IPS-18a (cell line): ENCODE data around the gene AGAP3.
A peak's percentile ranks its signal among the peaks of the same experiment; 100 is the strongest.

Experiments used
- H3K27ac ChIP-seq: one replicate; pipeline ENCODE4 v1.5.1; 2013; ENCODE audit warnings: low read length
- H3K27me3 ChIP-seq: one replicate; pipeline ENCODE4 v1.6.1; 2013; ENCODE audit warnings: mild to moderate bottlenecking, low read length; ENCODE audit not compliant: control insufficient read depth, insufficient read depth
- H3K36me3 ChIP-seq: one replicate; pipeline ENCODE4 v1.6.1; 2013; ENCODE audit warnings: low read depth, low read length; ENCODE audit not compliant: control insufficient read depth
- H3K4me1 ChIP-seq: one replicate; pipeline ENCODE4 v1.6.1; 2013; ENCODE audit warnings: low read depth, low read length; ENCODE audit not compliant: control insufficient read depth
- H3K4me3 ChIP-seq: one replicate; pipeline ENCODE4 v1.5.1; 2013; ENCODE audit warnings: low read length
- H3K9ac ChIP-seq: one replicate; pipeline ENCODE4 v1.6.1; 2013; ENCODE audit warnings: mild to moderate bottlenecking, low read length, moderate library complexity
- H3K9me3 ChIP-seq: one replicate; pipeline ENCODE4 v1.6.1; 2013; ENCODE audit warnings: low read depth, low read length; ENCODE audit not compliant: control insufficient read depth

Gene AGAP3

DNA sequence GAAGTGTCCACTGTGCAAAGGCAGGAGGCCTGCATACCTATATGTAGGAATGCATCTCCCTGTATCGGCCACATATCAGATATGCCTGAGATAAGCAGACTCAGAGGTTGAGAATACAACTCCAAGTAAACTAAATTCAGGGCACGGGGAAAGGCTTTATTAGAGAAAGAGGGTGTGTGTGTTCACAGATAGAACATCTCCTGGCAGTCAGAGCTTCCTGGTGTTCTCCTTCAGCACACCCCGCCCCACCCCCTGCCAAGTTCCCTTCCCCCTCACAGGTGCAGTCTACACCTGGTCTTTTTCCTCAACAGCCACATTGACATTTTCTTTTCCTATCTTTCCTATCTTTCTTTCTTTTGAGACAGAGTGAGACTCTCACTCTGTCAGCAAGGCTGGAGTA lies 64.1 kb downstream of the AGAP3 start:
- Histone ChIP-seq H3K9me3 (no peaks in the 10 kb centered on the region), H3K9ac (no peak overlapping the region), H3K27me3 (peaks cover 26% of the 10 kb centered on the region), H3K4me3 (no peak overlapping the region), H3K36me3 (no peaks in the 10 kb centered on the region), H3K4me1 (no peaks in the 10 kb centered on the region), H3K27ac (no peak overlapping the region)

DNA sequence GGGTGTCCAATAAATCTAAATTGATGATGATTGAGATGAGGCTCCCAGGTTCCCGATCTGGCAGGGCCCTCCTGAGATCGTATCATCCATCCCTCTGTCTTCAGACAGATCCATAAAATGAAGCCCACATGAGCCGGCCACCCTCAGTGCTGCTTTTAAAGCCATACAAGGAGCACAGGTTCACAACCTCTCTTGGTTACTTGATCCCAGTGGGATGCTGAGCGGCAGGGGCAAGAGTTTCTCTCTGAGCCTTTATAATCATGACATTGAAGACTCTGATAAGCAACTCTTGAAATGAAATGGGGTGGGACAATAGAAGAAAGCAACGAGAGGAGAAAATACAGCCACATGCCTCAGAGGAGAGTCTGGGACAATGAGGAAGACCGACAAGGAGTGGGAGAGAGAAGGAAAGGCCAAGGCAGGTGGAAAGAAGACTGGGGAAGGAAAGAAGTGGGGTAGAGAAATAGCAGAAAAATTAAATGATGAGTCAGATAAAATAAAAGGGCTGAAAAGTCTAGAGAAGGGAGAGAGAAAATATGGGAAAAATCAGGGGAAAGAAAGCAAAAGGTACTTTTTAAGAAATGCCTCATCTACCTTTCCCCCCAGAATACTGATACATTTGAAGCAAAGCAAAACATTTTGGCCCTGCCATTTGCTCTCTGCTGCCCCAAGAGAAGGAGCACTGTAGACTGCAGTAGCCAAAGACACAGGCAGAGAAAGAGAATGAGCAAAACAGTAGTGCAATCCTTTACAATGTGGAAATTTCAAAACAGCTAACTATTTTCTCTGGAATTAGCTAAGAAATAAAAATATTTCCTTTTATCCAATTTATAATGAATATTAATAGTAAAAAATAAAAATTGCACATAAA lies 66.6 kb downstream of the AGAP3 start:
- no peaks in the 10 kb centered on the region for H3K36me3 ChIP-seq
- no peaks in the 10 kb centered on the region for H3K9me3 ChIP-seq
- no peak overlapping the region for H3K27ac ChIP-seq
- no peaks in the 10 kb centered on the region for H3K4me1 ChIP-seq
- H3K4me3 ChIP-seq, result no peak overlapping the region
- H3K27me3 ChIP-seq, result peaks cover 31% of the 10 kb centered on the region
- H3K9ac ChIP-seq, result no peak overlapping the region

DNA sequence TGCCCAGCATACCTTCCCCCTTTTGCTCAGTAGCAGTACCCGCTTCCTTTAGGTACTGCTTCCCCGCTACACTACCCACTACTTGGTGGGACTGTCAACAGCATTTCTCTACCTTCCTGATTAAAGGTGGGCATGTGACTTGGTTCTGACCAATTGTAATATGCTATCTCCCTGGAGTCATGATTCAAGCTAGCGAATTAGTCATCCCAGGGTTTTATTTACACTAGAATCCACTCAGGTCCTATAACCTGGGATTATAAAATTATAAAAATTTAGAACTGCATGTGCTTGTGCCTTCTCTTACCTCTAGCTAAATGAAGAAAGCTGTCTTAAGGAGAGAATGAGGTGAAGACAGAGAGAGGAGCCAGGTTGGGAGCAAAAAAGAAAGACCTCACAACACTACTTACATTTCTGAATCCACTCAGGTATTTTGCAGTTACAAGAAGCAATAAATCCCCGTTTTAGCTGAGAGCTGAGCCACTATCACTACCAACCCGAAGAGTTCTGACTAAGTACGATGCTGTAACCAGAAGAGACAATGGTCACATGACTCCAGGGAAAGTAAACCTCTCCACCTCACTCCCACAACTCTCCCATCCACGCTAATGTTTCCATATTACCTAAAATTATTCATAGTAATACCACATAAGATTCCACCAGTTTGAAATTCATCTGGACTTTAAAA lies 71.5 kb downstream of the AGAP3 start:
- Histone ChIP-seq H3K4me1 (no peaks in the 10 kb centered on the region), H3K9ac (no peak overlapping the region), H3K27ac (no peak overlapping the region), H3K27me3 (peaks cover 41% of the 10 kb centered on the region), H3K9me3 (no peaks in the 10 kb centered on the region), H3K36me3 (no peaks in the 10 kb centered on the region), H3K4me3 (no peak overlapping the region)

DNA sequence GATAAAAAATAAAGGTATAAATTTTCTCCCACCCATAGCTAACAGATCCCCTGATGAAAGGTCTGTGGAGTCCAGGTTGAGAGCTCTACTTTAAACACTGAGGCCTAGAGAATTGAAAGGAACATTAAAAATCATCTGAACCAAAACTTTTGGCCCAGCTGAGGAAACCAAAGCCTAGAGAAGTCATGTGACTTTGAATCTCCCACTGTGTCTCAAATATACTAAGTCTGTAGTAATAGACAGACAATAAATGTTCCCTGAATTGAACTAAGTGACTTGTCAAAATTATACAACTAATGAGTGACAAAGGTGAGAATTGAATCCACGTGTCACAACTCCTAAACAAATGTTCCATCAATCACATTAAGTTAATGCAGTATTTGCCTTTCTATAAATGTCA lies 75.5 kb downstream of the AGAP3 start:
- H3K9ac ChIP-seq, result no peak overlapping the region
- H3K9me3 ChIP-seq, result no peaks in the 10 kb centered on the region
- no peaks in the 10 kb centered on the region for H3K4me1 ChIP-seq
- H3K27me3 ChIP-seq, result peaks cover 75% of the 10 kb centered on the region
- no peak overlapping the region for H3K4me3 ChIP-seq
- H3K27ac ChIP-seq, result no peak overlapping the region
- no peaks in the 10 kb centered on the region for H3K36me3 ChIP-seq

- peaks cover 98% of the 10 kb centered on the region for H3K27me3 ChIP-seq
- H3K4me1 ChIP-seq, result no peaks in the 10 kb centered on the region
- H3K27ac ChIP-seq, result no peak overlapping the region
- H3K4me3 ChIP-seq, result peak overlapping the region; percentile 51
- no peaks in the 10 kb centered on the region for H3K9me3 ChIP-seq
- H3K36me3 ChIP-seq, result no peaks in the 10 kb centered on the region
- H3K9ac ChIP-seq, result no peak overlapping the region
Measured at GRCh38 chr7:151166629-151167196, 80.4 kb downstream of the AGAP3 start.

- H3K4me1 ChIP-seq, result no peaks in the 10 kb centered on the region
- H3K9ac ChIP-seq, result no peak within 1 kb of the TSS
- peaks cover 98% of the 10 kb centered on the region for H3K27me3 ChIP-seq
- no peaks in the 10 kb centered on the region for H3K9me3 ChIP-seq
- no peak within 1 kb of the TSS for H3K27ac ChIP-seq
- H3K36me3 ChIP-seq, result no peaks in the 10 kb centered on the region
- peak within 1 kb of the TSS; percentile 51 for H3K4me3 ChIP-seq
Measured at GRCh38 chr7:151167197-151167961, 81.1 kb downstream of the AGAP3 start, which contains the start of gene GBX1. Gene GBX1 (minus strand): TSS chr7:151167694. CDS start chr7:151167548, 146 bp downstream.

GRCh38 chr7:151168003-151168786 lies 81.9 kb downstream of the AGAP3 start:
- peaks cover 97% of the 10 kb centered on the region for H3K27me3 ChIP-seq
- no peak overlapping the region for H3K27ac ChIP-seq
- H3K4me1 ChIP-seq, result no peaks in the 10 kb centered on the region
- no peak overlapping the region for H3K9ac ChIP-seq
- no peaks in the 10 kb centered on the region for H3K36me3 ChIP-seq
- peak overlapping the region; percentile 41 for H3K4me3 ChIP-seq
- H3K9me3 ChIP-seq, result no peaks in the 10 kb centered on the region

GRCh38 chr7:151168787-151169162 lies 82.5 kb downstream of the AGAP3 start:
- no peak overlapping the region for H3K27ac ChIP-seq
- peak overlapping the region; percentile 41 for H3K4me3 ChIP-seq
- no peak overlapping the region for H3K9ac ChIP-seq
- no peaks in the 10 kb centered on the region for H3K36me3 ChIP-seq
- H3K4me1 ChIP-seq, result no peaks in the 10 kb centered on the region
- peaks cover 96% of the 10 kb centered on the region for H3K27me3 ChIP-seq
- H3K9me3 ChIP-seq, result no peaks in the 10 kb centered on the region

DNA sequence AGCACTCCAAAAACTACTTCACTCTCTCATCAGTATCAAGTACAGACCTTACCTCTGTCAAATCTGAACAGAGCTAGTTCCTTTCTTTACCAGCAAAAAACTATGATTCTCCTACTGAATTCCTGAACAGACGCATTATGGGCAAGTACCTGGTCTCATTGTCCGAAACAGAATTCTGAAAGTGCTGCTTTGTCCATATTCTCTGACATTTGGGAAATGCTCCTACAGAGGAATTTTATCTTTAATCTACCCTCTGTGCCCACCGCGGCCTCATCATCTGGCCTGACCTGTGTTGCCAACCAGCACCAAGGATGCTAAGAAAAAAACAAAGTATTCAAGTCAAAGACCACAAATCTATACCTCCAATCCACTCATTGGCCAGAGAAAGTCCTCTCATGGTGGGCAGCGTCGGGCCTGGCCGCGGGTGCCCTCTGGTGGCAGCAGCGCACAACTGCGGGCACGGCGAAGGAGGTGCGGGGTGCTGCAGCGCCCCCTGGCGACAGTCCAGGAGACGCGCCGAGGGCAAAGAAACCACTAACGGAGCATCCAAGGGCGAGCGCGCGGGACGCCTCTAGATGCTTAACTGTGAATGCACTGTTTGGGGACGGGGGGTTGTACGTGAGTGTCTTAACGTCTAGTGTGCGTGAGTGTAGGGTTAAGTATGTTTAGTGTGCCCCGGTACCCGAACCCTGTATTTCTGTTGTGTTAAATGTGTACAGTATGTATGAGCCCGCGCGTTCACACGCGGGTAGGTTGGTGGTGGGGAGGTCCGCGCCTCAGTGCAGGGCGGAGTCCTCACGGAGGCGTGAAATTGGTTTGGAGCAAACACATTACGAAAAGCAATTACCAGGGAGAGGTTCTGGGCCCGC lies 86.2 kb downstream of the AGAP3 start:
- Histone ChIP-seq H3K27me3 (peaks cover 80% of the 10 kb centered on the region), H3K4me3 (no peak overlapping the region), H3K9ac (no peak overlapping the region)

More for the DNA sequence above, 86.2 kb downstream of the AGAP3 start:
- H3K4me1 ChIP-seq, result no peaks in the 10 kb centered on the region
- no peak overlapping the region for H3K27ac ChIP-seq
- H3K9me3 ChIP-seq, result no peaks in the 10 kb centered on the region
- no peaks in the 10 kb centered on the region for H3K36me3 ChIP-seq
